ENCODE measurements around the gene ELL.

DNA sequence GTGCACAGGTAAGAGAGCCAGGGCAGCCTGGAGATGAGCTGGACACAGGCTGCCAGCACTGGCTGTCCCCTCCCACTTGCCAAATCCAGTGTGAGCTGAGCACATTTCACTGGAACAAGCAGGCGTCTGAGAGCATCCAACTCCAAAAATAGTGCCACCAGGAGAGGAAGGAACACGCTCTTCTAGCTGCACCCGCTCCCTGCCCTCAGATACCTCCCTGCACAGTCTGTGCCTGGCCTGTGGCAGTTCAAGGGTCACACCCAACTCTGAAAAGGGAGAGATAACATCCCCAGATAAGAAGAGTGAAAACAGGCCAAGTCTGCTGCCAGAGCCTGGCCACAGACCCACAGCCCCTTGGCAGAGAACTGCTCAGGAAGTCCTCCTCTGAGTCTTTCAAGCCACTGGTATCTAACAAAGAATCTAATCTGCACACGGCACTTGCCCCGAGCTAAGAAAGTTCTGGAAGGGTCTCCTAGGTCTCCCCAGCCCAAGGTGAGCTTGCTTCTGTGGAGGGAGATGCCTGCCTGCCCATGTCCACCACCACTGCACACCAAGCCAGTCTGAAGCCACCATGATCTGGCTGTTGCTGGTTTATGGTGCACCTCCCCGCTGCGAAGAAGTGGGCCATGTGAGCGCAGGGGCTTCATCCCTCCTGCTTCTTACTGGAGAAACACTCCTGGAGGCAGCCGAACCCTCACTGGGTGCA, 14.7 kb downstream of the ELL start:
- no peak for TF ChIP-seq CTCF (IDR thresholded peaks at IDR 0.05)
- TF ChIP-seq POLR2AphosphoS5 (IDR thresholded peaks at IDR 0.05), result peak; percentile 58
